ENCODE data around the gene CDC40. TPM values are rescaled to one million over a fixed set of nuclear protein-coding genes. Genes with fewer than 3 reads are reported as not detected.
A peak's percentile ranks its signal among the peaks of the same experiment; 100 is the strongest.

Gene CDC40
- 10 to 100 TPM; 13.6 to 20.5 (median 16.2) TPM for total RNA-seq
- 1 to 10 TPM; 5.7 to 6.7 TPM for polyA plus RNA-seq
- long read RNA-seq, donor 1, transcript CDC40-201 (15 exons, 3,848 nt), result major isoform, 8 of 14 reads
- long read RNA-seq, donor 1, partial matches to known transcripts, result 4 of 14 reads
- long read RNA-seq, donor 1, other reads (novel, unspliced or antisense), result 2 of 14 reads
- long read RNA-seq, donor 2, transcript CDC40-201 (15 exons, 3,848 nt), result major isoform, 10 of 18 reads
- long read RNA-seq, donor 2, partial matches to known transcripts, result 3 of 18 reads
- long read RNA-seq, donor 2, other reads (novel, unspliced or antisense), result 3 of 18 reads
- long read RNA-seq, donor 3, transcript CDC40-201 (15 exons, 3,848 nt), result major isoform, 6 of 12 reads
- long read RNA-seq, donor 3, partial matches to known transcripts, result 4 of 12 reads
- long read RNA-seq, donor 3, other reads (novel, unspliced or antisense), result 2 of 12 reads

DNA sequence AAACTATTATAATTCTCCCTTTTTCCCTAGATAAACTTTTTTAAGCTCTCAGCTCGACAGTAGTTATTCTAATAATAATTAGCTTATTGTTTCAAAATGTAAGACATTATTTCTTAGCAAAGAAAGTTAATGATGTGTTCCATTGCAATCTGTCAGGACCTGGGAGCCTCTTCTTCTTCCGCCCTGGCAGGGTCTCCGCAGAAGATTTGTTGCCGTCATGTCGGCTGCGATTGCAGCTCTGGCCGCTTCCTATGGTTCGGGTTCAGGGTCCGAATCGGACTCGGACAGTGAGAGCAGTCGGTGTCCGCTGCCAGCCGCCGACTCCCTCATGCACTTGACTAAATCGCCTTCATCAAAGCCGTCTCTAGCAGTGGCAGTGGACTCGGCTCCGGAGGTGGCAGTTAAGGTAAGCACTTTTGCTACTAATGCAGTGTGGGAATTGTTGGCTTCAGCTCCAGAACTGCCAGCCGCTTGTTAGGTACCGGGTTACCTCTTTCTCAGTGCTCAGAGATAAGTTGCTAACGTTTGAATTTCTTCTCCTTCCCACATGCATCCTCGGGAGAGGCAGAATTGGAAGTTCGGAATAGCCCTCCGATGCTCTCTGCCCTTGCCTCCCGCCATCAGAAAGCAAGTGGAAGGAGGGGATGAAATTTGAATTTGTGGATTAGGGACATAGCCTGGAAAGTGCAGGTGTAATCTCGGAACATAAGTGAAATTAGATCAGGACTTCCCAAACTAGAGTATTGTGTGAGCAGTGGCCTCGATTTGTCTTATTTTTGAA is at the start of gene CDC40:
Gene CDC40 (plus strand): TSS at position 200 of the 781 bp plus-strand sequence. CDS start 18 bp downstream, at position 218.
- Histone ChIP-seq H3K9me3 (no peaks in the 10 kb centered on the region), H3K4me1 (peaks cover 11 to 49% (median 37%) of the 10 kb centered on the region in 9 donors), H3K27me3 (no peaks in the 10 kb centered on the region), H3K4me3 (peak within 1 kb of the TSS; percentile 73 to 98 (median 83)), H3K27ac (peak within 1 kb of the TSS; percentile 4 to 96 (median 84)), H3K36me3 (no peaks in the 10 kb centered on the region)
- no peak for TF ChIP-seq CTCF (IDR thresholded peaks at IDR 0.05)
- DNase-seq, result peak; percentile 60 to 63
- 1% methylated on average over 28 of the region's 28 CpGs for WGBS, 2 donors
- intact Hi-C loops (cut with DNase I), result no loop called here
- peak; percentile 50 to 81 (median 74) for ATAC-seq

DNA sequence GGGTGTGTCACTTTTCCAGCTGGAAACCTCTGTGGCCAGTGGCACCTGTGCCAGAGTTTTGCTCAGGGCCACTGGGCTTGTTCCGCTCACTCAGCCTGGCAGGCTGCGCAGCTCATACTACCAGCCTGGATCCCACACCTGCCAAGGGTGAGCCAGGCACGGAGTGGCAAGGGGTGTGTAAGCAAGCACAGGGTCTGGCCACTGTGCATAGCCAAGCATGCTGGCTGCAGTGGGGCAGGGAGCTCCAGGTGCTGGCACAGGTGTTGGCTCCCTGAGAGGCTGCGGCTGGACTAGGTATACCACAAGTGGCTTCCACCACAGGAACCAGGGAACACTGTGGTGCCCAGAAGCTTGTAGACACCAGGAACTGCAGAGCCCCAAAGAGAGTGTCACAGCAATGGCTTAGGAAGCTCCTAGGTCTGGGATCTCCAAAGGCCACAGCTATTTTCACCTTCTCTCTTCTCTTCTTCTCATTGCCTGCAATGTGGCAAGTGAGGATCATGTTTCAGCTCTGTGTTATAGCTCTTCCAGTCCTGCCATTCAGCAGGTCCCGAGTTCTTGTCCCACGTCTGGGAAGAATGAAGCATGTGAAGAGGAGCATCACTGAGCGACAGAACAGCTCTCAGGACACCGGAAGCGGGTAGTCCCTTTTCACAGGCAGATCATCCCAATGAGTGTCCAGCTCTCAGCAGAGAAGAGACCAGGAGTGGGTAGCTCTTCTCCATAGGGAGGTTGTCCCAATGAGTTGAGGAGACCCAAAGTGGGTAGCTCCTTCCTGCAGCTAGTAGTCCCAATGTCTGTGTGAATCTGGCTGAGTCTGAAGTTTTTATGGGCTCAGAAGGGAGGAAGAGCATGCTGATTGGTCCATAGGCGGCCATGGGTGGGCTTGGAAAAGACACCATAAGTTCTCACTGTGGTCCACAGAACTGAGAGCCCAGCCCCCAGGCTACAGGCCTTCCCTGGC is 42.0 kb upstream of the CDC40 start:
- TF ChIP-seq CTCF (IDR thresholded peaks at IDR 0.05), result no peak
- H3K9me3 ChIP-seq, result peaks cover 0 to 10% (median 0%) of the 10 kb centered on the region in 11 donors
- H3K27ac ChIP-seq, result no peak overlapping the region
- no peak for DNase-seq
- intact Hi-C loops (cut with DNase I), result no loop called here
- no peaks in the 10 kb centered on the region for H3K36me3 ChIP-seq
- no peaks in the 10 kb centered on the region for H3K4me1 ChIP-seq
- ATAC-seq, result no peak
- no peaks in the 10 kb centered on the region for H3K27me3 ChIP-seq
- H3K4me3 ChIP-seq, result no peak overlapping the region
- 96 to 98% methylated on average over 10 of the region's 10 CpGs for WGBS, 2 donors

DNA sequence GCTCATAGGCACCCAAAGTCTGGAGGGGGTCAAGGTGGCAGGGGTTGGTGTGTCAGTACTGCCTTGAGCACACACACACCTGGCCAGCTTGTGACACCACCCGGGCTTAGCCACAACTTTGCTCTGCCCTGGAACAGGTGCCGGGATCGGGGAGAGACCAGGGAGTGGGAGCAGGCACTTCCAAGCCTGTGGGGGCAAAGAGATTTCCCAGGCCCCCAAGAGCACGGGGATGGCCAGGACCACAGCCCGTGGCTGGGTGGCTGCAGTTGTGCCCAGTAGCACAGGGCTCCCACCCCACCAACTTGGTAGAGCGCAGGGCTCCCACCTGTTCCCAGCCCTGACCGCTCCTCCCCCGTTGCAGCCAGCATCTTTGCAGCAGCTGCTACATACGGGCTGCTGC is 41.2 kb upstream of the CDC40 start:
- no peak for ATAC-seq
- no peaks in the 10 kb centered on the region for H3K4me1 ChIP-seq
- H3K4me3 ChIP-seq, result no peak overlapping the region
- H3K27ac ChIP-seq, result no peak overlapping the region
- H3K9me3 ChIP-seq, result peaks cover 0 to 10% (median 0%) of the 10 kb centered on the region in 11 donors
- no peaks in the 10 kb centered on the region for H3K36me3 ChIP-seq
- WGBS, 2 donors, result 94 to 99% methylated on average over 9 of the region's 9 CpGs
- no peaks in the 10 kb centered on the region for H3K27me3 ChIP-seq
- no peak for DNase-seq
- no peak for TF ChIP-seq CTCF (IDR thresholded peaks at IDR 0.05)
- intact Hi-C loops (cut with DNase I), result no loop called here
